ENCODE measurements around the gene URM1. TPM values are rescaled to one million over a fixed set of nuclear protein-coding genes. Genes with fewer than 3 reads are reported as not detected.

The URM1 gene
- 70.8 to 87.2 TPM (median 85.8 TPM) in 5 replicates for total RNA-seq (2022; extraction: Qiagen RNA extraction; ENCODE audit: low read depth)

GRCh38 chr9:128370752-128371629, at the start of gene URM1:
TSS of gene URM1 (plus strand) at chr9:128371374. CDS start at chr9:128371381, 7 bp downstream.

GRCh38 chr9:128322404-128323211, 48.6 kb upstream of the URM1 start, which contains the start of the genes COQ4 and TRUB2:
TSS of gene COQ4 (plus strand) at chr9:128322839. CDS start at chr9:128322859, 20 bp downstream.
TSS of gene TRUB2 (minus strand) at chr9:128322447. CDS start at chr9:128322408, 39 bp downstream.

DNA sequence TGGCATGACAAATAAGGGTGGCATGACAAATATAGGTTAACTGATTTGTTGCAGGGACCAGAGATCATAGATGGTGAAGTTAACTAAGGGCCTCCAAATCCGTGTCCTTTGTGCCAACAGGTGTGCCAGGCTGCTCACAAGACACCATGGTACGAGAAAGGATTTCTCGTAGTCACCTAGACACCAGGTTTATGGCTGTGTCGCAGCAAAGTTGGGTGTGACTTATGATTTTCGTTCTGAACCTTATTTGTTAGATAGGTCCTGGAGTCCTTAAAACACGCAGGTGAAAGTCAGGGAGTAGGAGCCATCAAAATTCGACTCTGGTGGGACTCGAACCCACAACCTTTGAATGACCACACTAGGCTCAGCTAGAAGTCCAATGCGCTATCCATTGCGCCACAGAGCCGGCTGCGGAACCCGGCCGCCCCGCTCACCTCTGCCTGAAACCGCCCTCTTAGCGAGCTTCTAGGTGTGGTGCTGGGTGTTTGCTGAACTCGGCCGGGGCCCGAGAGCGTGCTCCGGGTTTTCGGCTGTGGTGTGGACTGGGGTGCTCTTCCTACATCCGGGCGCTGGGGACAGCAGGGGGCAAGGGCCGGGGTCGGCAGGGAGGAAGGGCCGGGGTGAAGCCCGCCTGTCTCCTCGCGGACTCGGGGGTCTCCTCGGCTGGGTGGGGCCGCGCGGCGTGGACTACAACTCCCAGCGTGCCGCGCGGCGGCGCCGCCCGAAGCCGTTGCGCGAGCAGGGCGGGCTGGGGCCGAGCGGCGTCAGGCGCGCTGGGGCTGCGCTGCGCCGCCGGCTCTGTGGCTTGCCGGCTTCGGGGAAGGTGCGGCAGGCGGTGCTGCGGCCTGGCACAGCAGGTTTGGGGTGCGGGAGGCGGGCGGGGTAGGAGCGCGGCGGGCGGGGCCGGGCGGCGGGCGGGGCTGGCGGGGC, 31.1 kb upstream of the URM1 start, which contains the start of gene SLC27A4:
SLC27A4 (plus strand) TSS at position 767 of the 930 bp plus-strand sequence. CDS start 2,606 bp downstream, outside the sequence.

GRCh38 chr9:128420651-128421481, 49.7 kb downstream of the URM1 start, which contains the start of gene CERCAM:
TSS of gene CERCAM (plus strand) at chr9:128420857. CDS start at chr9:128420878, 21 bp downstream.

Other genes starting within 250 kb of the URM1 start
- gene PTGES2, start 243.6 kb upstream of the URM1 start, total RNA-seq (2022; extraction: Qiagen RNA extraction; ENCODE audit: low read depth): 77.0 to 110 TPM (median 89.7 TPM) in 5 replicates
- 2.2 to 6.1 TPM (median 3.3 TPM) in 5 replicates for gene LCN2, start 221.9 kb upstream of the URM1 start, total RNA-seq (2022; extraction: Qiagen RNA extraction; ENCODE audit: low read depth)
- gene BBLN, start 211.1 kb upstream of the URM1 start, total RNA-seq (2022; extraction: Qiagen RNA extraction; ENCODE audit: low read depth): 35.7 to 64.3 TPM (median 54.3 TPM) in 5 replicates
- 73.1 to 102 TPM (median 85.4 TPM) in 5 replicates for gene CIZ1, start 179.8 kb upstream of the URM1 start, total RNA-seq (2022; extraction: Qiagen RNA extraction; ENCODE audit: low read depth)
- 81.5 to 103 TPM (median 88.2 TPM) in 5 replicates for gene DNM1, start 168.0 kb upstream of the URM1 start, total RNA-seq (2022; extraction: Qiagen RNA extraction; ENCODE audit: low read depth)
- 43.4 to 51.4 TPM (median 49.5 TPM) in 5 replicates for gene GOLGA2, start 95.4 kb upstream of the URM1 start, total RNA-seq (2022; extraction: Qiagen RNA extraction; ENCODE audit: low read depth)
- gene SWI5, start 95.1 kb upstream of the URM1 start, total RNA-seq (2022; extraction: Qiagen RNA extraction; ENCODE audit: low read depth): 42.5 to 48.0 TPM (median 43.5 TPM) in 5 replicates
- gene TRUB2, start 48.9 kb upstream of the URM1 start, total RNA-seq (2022; extraction: Qiagen RNA extraction; ENCODE audit: low read depth): 47.0 to 54.8 TPM (median 52.4 TPM) in 5 replicates
- gene COQ4, start 48.5 kb upstream of the URM1 start, total RNA-seq (2022; extraction: Qiagen RNA extraction; ENCODE audit: low read depth): 51.3 to 61.8 TPM (median 57.5 TPM) in 5 replicates
- gene SLC27A4, start 30.8 kb upstream of the URM1 start, total RNA-seq (2022; extraction: Qiagen RNA extraction; ENCODE audit: low read depth): 36.1 to 52.3 TPM (median 45.2 TPM) in 5 replicates
- gene CERCAM, start 49.5 kb downstream of the URM1 start, total RNA-seq (2022; extraction: Qiagen RNA extraction; ENCODE audit: low read depth): 32.9 to 41.7 TPM (median 36.1 TPM) in 5 replicates
- 28.0 to 34.2 TPM (median 30.7 TPM) in 5 replicates for gene ODF2, start 84.6 kb downstream of the URM1 start, total RNA-seq (2022; extraction: Qiagen RNA extraction; ENCODE audit: low read depth)
- 27.7 to 36.5 TPM (median 33.9 TPM) in 5 replicates for gene GLE1, start 133.3 kb downstream of the URM1 start, total RNA-seq (2022; extraction: Qiagen RNA extraction; ENCODE audit: low read depth)
- 130 to 158 TPM (median 152 TPM) in 5 replicates for gene SPTAN1, start 181.2 kb downstream of the URM1 start, total RNA-seq (2022; extraction: Qiagen RNA extraction; ENCODE audit: low read depth)

Measured in A549 treated with DMSO at 1 μM for 4 hours (cell line).